ENCODE measurements around the gene LDHD.

LDHD gene

DNA sequence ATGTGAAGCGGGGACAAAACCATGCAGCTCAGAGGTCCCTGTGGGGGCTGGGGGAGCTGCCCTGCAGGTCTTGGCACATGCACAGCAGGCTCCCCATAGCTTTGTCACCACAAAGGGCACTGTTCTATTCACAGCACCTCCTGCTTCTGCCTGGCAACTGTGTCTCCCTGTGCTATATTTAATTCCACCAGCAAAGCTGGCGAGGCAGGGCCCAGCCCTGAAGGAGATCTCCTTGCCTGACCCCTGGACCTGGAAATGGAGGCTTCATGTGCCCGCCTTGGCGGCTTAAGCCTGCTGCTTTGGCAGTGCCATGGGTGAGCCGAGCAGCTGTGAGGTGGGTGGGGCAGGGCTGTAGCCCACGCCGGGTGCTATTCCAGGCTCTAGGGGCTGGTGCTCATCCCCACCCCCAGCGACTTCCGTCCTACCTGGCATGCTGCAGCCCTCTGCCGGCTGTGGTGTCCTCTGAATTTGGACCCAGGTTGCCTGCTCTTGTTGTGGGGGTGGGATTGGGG is 6.8 kb downstream of the LDHD start:
- no peak for DNase-seq (ENCODE audit: low spot score)
- TF ChIP-seq CTCF (IDR thresholded peaks at IDR 0.05; ENCODE audit: extremely low read depth, missing control alignments), result no peak

GRCh38 chr16:75108792-75109731 is 7.5 kb downstream of the LDHD start:
- no peak for DNase-seq (ENCODE audit: low spot score)

DNA sequence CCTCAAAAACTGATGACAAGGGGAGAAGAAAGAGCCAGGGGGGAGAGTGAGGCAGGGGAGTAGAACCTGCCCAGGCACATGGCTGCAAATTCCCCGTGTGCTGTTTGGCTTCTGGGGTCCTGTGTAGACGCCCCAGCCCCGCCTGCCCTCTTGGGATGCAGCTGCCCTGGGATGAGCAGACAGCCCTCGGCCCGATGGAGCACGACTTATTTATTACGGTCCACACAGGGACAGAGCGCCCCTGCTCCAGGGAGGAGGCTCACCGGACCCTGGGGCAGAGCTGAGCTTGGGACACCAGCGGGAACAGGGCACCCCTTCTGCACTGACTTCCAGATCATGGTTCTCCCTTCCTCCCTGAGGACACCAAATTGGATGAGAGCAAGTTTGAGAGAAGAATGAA is 9.1 kb downstream of the LDHD start:
- no peak for DNase-seq (ENCODE audit: low spot score)
- no peak for TF ChIP-seq CTCF (IDR thresholded peaks at IDR 0.05; ENCODE audit: extremely low read depth, missing control alignments)

More at GRCh38 chr16:75108792-75109731, 7.5 kb downstream of the LDHD start:
- no peak for TF ChIP-seq CTCF (IDR thresholded peaks at IDR 0.05; ENCODE audit: extremely low read depth, missing control alignments)

DNA sequence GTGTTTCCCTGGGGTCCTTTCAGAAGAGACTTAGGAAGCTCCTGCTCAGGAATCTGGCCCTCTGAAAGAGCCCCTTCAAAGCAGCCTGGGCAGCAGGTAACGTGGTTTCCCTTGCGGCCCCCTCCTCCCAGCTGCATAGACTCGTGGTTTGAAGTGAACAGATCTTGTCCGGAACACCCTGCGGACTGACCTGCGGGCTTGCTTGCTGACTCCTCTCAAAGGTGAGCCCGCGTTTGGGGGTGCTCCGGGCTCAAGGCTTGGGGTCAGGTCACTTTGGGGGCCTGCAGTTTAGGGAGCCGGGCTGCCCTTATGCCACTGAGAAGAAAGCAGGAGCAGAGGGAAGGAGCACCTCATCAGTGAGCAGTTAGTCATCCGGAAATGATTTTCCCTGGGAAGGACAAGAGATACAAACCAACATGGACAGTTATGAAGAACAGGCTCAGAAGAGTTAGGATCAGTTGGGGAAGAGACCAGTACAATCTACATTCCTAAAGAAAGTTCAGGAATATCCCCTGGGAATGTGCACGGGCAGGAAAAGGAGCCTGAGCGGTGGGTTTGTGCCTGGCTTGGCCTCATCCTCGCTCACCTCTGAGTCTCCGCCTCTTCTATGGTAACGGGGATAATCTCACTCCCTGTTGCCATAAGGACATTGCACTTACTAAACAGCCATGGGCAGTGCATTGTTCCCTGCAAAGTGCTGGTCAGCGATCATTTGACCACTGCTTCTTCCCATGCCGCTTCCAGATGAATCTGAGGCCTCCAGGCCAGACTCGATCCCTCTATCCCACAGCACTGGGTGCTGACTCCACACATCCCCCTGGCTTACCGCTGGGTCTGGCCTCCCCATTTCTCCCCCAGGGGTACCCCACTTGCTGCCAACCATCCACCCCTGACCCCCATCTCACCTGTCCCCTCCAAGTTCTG is 10.0 kb downstream of the LDHD start:
- TF ChIP-seq CTCF (IDR thresholded peaks at IDR 0.05; ENCODE audit: extremely low read depth, missing control alignments), result no peak
- no peak for DNase-seq (ENCODE audit: low spot score)

DNA sequence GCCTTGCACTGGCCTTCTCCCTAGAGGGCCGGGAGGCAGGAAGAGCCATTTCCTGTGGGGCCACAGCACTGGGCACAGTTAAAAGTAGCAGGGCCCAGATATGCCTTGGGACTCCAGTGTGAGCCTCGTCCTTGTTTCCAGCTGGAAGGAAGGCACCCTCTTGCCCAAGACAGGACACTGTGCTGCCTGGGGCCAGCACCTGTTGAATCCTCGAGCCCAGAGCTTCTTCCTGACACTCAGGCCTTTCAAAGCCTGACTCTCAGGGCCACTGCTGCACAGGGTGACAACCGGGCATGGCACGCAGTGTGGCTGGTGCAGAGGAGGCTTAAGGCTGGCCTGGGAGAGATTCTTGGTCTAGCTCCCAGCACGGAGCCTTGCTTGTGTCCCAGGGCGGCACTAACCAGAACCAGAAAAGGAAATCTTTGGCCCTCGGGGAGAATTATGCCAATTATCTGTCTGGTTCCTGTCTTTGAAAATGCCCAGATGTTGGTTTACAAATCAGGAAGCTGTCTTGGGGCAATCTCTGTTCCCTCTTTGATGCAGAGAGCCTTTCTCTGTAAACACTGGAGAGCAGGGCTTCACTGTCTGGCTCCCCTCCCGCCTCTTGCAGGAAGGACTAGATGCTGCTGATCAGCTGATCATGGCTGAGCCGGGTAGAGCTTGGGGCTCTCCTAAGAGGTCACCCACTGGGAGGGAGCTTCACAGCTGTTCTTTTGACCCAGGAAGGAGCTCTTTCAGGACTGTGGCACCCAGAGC is 11.1 kb downstream of the LDHD start:
- TF ChIP-seq CTCF (IDR thresholded peaks at IDR 0.05; ENCODE audit: extremely low read depth, missing control alignments), result no peak
- DNase-seq (ENCODE audit: low spot score), result no peak

DNA sequence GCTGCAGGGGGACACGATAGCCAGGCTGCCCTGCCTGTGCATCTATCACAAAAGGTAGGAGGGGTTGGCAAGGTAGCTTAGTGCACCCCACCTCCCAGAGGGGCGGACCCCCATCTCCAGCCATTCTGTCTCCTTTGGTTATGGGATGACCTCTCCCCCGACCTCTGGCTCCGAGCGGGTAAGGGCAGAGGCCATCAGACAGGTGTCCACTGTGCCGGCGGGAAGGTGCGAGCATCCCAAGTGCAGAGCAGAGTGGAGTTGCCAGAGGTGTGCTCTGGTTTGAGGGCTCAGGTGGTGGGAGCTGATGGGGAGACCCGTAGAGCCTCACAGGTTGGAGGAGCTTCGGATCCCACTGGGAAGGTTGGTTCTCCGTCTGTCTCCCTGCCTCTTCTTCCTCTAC is 11.7 kb downstream of the LDHD start:
- TF ChIP-seq CTCF (IDR thresholded peaks at IDR 0.05; ENCODE audit: extremely low read depth, missing control alignments), result no peak
- no peak for DNase-seq (ENCODE audit: low spot score)

Measured in GM20000 (cell line).